IPS-15b (cell line): ENCODE data around the gene WBP4.

ENCODE experiments used
- H3K27me3 ChIP-seq: one replicate; pipeline ENCODE4 v1.6.1; 2013; ENCODE audit warnings: low read length; ENCODE audit not compliant: control insufficient read depth, insufficient read depth
- H3K36me3 ChIP-seq: one replicate; pipeline ENCODE4 v1.6.1; 2013; ENCODE audit warnings: low read length; ENCODE audit not compliant: control insufficient read depth, insufficient read depth
- H3K4me1 ChIP-seq: one replicate; pipeline ENCODE4 v1.6.1; 2013; ENCODE audit warnings: mild to moderate bottlenecking, low read length; ENCODE audit not compliant: control insufficient read depth, insufficient read depth
- H3K4me3 ChIP-seq: one replicate; pipeline ENCODE4 v1.5.1; 2013; ENCODE audit warnings: low read depth, low read length
- H3K9ac ChIP-seq: one replicate; pipeline ENCODE4 v1.6.1; 2013; ENCODE audit warnings: low read depth, mild to moderate bottlenecking, low read length
- H3K9me3 ChIP-seq: one replicate; pipeline ENCODE4 v1.6.1; 2013; ENCODE audit warnings: mild to moderate bottlenecking, low read length; ENCODE audit not compliant: control insufficient read depth, insufficient read depth

The WBP4 gene

GRCh38 chr13:41052441-41052840 is 8.9 kb upstream of the WBP4 start:
- no peak overlapping the region for H3K9ac ChIP-seq
- peaks cover 2% of the 10 kb centered on the region for H3K4me1 ChIP-seq
- H3K36me3 ChIP-seq, result no peaks in the 10 kb centered on the region
- H3K9me3 ChIP-seq, result peaks cover 5% of the 10 kb centered on the region
- no peak overlapping the region for H3K4me3 ChIP-seq
- no peaks in the 10 kb centered on the region for H3K27me3 ChIP-seq

- Histone ChIP-seq H3K9ac (no peak overlapping the region), H3K4me1 (peaks cover 2% of the 10 kb centered on the region), H3K4me3 (no peak overlapping the region), H3K9me3 (no peaks in the 10 kb centered on the region), H3K27me3 (no peaks in the 10 kb centered on the region), H3K36me3 (no peaks in the 10 kb centered on the region)
These were observed 7.9 kb upstream of the WBP4 start for GRCh38 chr13:41053384-41053826.

GRCh38 chr13:41054212-41054877 is 7.0 kb upstream of the WBP4 start:
- no peaks in the 10 kb centered on the region for H3K9me3 ChIP-seq
- no peak overlapping the region for H3K9ac ChIP-seq
- H3K4me3 ChIP-seq, result no peak overlapping the region
- peaks cover 6% of the 10 kb centered on the region for H3K4me1 ChIP-seq
- no peaks in the 10 kb centered on the region for H3K27me3 ChIP-seq
- no peaks in the 10 kb centered on the region for H3K36me3 ChIP-seq

GRCh38 chr13:41054919-41055619 is 6.2 kb upstream of the WBP4 start:
- Histone ChIP-seq H3K36me3 (no peaks in the 10 kb centered on the region), H3K4me3 (no peak overlapping the region), H3K4me1 (peaks cover 6% of the 10 kb centered on the region), H3K27me3 (no peaks in the 10 kb centered on the region), H3K9me3 (no peaks in the 10 kb centered on the region), H3K9ac (no peak overlapping the region)

- Histone ChIP-seq H3K27me3 (no peaks in the 10 kb centered on the region), H3K9me3 (no peaks in the 10 kb centered on the region), H3K36me3 (no peaks in the 10 kb centered on the region), H3K4me3 (no peak overlapping the region), H3K4me1 (peaks cover 6% of the 10 kb centered on the region), H3K9ac (no peak overlapping the region)
These were observed 5.1 kb upstream of the WBP4 start for GRCh38 chr13:41056194-41056593.

GRCh38 chr13:41056826-41057711 is 4.2 kb upstream of the WBP4 start:
- Histone ChIP-seq H3K36me3 (no peaks in the 10 kb centered on the region), H3K9me3 (no peaks in the 10 kb centered on the region), H3K9ac (no peak overlapping the region), H3K4me3 (no peak overlapping the region), H3K27me3 (no peaks in the 10 kb centered on the region), H3K4me1 (peaks cover 6% of the 10 kb centered on the region)

GRCh38 chr13:41058295-41059070 is 2.8 kb upstream of the WBP4 start:
- H3K4me1 ChIP-seq, result peaks cover 6% of the 10 kb centered on the region

GRCh38 chr13:41059456-41060081 is 1.7 kb upstream of the WBP4 start:
- Histone ChIP-seq H3K9ac (peak overlapping the region; percentile 91), H3K36me3 (no peaks in the 10 kb centered on the region), H3K9me3 (no peaks in the 10 kb centered on the region), H3K4me1 (peaks cover 6% of the 10 kb centered on the region), H3K27me3 (no peaks in the 10 kb centered on the region), H3K4me3 (peak overlapping the region; percentile 97)

More at GRCh38 chr13:41058295-41059070, 2.8 kb upstream of the WBP4 start:
- Histone ChIP-seq H3K9ac (no peak overlapping the region), H3K4me3 (peak overlapping the region; percentile 97), H3K27me3 (no peaks in the 10 kb centered on the region), H3K36me3 (no peaks in the 10 kb centered on the region), H3K9me3 (no peaks in the 10 kb centered on the region)

- Histone ChIP-seq H3K27me3 (no peaks in the 10 kb centered on the region), H3K36me3 (peaks cover 1% of the 10 kb centered on the region), H3K9me3 (no peaks in the 10 kb centered on the region), H3K4me1 (peaks cover 3% of the 10 kb centered on the region), H3K9ac (peak overlapping the region; percentile 91), H3K4me3 (peak overlapping the region; percentile 97)
These were observed 1.1 kb upstream of the WBP4 start for GRCh38 chr13:41060082-41060723.

GRCh38 chr13:41060724-41061074 is 610 bp upstream of the WBP4 start:
- Histone ChIP-seq H3K4me1 (peaks cover 3% of the 10 kb centered on the region), H3K36me3 (peaks cover 6% of the 10 kb centered on the region), H3K27me3 (no peaks in the 10 kb centered on the region), H3K9me3 (no peaks in the 10 kb centered on the region), H3K4me3 (peak overlapping the region; percentile 97), H3K9ac (peak overlapping the region; percentile 91)
